ENCODE data around the gene CRIP2. TPM values are rescaled to one million over a fixed set of nuclear protein-coding genes. Genes with fewer than 3 reads are reported as not detected.

Gene CRIP2
- total and polyA plus RNA-seq, 2 donors (not counting 3 experiments of a cell fraction or from before 2014, with no cell fraction given), result 322 to 954 TPM

DNA sequence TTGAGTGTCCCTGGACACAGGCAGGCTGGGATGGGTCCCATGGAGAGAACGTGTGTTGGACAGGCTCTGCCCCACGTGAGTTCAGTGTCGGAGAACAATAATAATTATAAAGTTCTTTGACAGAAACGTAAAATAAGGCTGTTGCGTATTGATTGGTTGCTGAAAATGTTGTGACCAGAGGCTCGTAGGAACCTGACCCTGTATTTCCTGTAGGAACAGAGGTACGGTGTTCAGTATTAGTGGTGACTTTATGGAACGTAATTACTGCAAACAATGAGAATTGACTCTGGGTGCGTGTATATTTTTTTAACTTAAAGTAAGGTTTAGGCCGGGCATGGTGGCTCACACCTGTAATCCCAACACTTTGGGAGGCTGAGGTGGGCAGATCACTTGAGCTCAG is 47.2 kb upstream of the CRIP2 start:
- Histone ChIP-seq H3K79me2 (ENCODE audit: control insufficient read depth, insufficient read depth, low read length) (peaks cover 77% of the 10 kb centered on the region), H3K27me3 (ENCODE audit: control insufficient read depth in 2 of 2, insufficient read depth in 2 of 2, low read length in 2 of 2) (no peaks in the 10 kb centered on the region), H3K9me3 (replicated peaks; ENCODE audit: control insufficient read depth, insufficient read depth, low read length) (no peaks in the 10 kb centered on the region), H3K36me3 (ENCODE audit: control insufficient read depth in 2 of 2, extremely low read depth in 1 of 2, insufficient read depth in 2 of 2, low read length in 2 of 2) (peaks cover 0 to 10% of the 10 kb centered on the region in 2 experiments), H2AFZ (ENCODE audit: low read depth, low read length) (no peak overlapping the region), H3K27ac (ENCODE audit: insufficient read depth, low read depth, low read length) (no peak overlapping the region), H3K4me3 (replicated peaks in 1 of 3; ENCODE audit: insufficient read depth in 1 of 3, low read depth in 1 of 3, low read length in 3 of 3) (no peak overlapping the region), H4K20me1 (replicated peaks; ENCODE audit: control insufficient read depth, extremely low read depth, insufficient read depth, low read length) (no peaks in the 10 kb centered on the region), H3K4me2 (ENCODE audit: insufficient read depth, low read length) (no peak overlapping the region), H3K9me1 (replicated peaks; ENCODE audit: control insufficient read depth, extremely low read depth, insufficient read depth, low read length) (no peaks in the 10 kb centered on the region), H3K9ac (replicated peaks; ENCODE audit: extremely low read depth, insufficient read depth, low read length) (no peak overlapping the region), H3K4me1 (ENCODE audit: control insufficient read depth, extremely low read depth, insufficient read depth, low read length) (peaks cover 26% of the 10 kb centered on the region)
- ChIA-PET POLR2A (no interaction called here), CTCF (no interaction called here)
- no peak for DNase-seq (ENCODE audit: low read depth, low spot score)
- BruUV-seq (replicated peaks), result no TSS peak
- TF ChIP-seq EZH2 (IDR thresholded peaks at IDR 0.05; ENCODE audit: borderline replicate concordance, low read depth, low read length, severe bottlenecking), result no peak
- no peak for TF ChIP-seq POLR2A (IDR thresholded peaks at IDR 0.05; ENCODE audit: low read depth, low read length)
- TF ChIP-seq POLR2AphosphoS5 (IDR thresholded peaks at IDR 0.05; ENCODE audit: insufficient read depth, low read depth, low read length), result no peak
- TF ChIP-seq MYC (IDR thresholded peaks at IDR 0.05; ENCODE audit: low read depth, low read length), result no peak
- no peak for TF ChIP-seq JUN (IDR thresholded peaks at IDR 0.05; ENCODE audit: borderline replicate concordance, insufficient read depth, insufficient read length, low read depth)
- no peak for TF ChIP-seq FOS (IDR thresholded peaks at IDR 0.05; ENCODE audit: borderline replicate concordance, insufficient read depth, low read length)
- TF ChIP-seq, protein P1, sequence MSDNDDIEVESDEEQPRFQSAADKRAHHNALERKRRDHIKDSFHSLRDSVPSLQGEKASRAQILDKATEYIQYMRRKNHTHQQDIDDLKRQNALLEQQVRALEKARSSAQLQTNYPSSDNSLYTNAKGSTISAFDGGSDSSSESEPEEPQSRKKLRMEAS (IDR thresholded peaks at IDR 0.05; ENCODE audit: insufficient read depth, insufficient read length), result no peak
- TF ChIP-seq, protein P2, sequence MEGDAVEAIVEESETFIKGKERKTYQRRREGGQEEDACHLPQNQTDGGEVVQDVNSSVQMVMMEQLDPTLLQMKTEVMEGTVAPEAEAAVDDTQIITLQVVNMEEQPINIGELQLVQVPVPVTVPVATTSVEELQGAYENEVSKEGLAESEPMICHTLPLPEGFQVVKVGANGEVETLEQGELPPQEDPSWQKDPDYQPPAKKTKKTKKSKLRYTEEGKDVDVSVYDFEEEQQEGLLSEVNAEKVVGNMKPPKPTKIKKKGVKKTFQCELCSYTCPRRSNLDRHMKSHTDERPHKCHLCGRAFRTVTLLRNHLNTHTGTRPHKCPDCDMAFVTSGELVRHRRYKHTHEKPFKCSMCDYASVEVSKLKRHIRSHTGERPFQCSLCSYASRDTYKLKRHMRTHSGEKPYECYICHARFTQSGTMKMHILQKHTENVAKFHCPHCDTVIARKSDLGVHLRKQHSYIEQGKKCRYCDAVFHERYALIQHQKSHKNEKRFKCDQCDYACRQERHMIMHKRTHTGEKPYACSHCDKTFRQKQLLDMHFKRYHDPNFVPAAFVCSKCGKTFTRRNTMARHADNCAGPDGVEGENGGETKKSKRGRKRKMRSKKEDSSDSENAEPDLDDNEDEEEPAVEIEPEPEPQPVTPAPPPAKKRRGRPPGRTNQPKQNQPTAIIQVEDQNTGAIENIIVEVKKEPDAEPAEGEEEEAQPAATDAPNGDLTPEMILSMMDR (IDR thresholded peaks at IDR 0.05; ENCODE audit: extremely low read depth in 1 of 2, insufficient read depth in 1 of 2, low read depth in 1 of 2, low read length in 2 of 2), result no peak
- TF ChIP-seq GATA2 (IDR thresholded peaks at IDR 0.05; ENCODE audit: insufficient read depth, insufficient read length, low read depth, low read length), result no peak
- dilution Hi-C loops (cut with MboI; ENCODE audit: extremely low pct_ligation_motif_present, low sequenced_read_pairs), result no loop called here
- intact Hi-C loops (cut with micrococcal nuclease), result no loop called here
- FAIRE-seq, result no peak

Data from endothelial cell of umbilical vein (primary cell).